DND-41 (cell line): ENCODE measurements around the gene GPR132.

Source experiments
- CTCF ChIP-seq: IDR thresholded peaks from 2 replicates; pipeline ENCODE4 v1.5.1; 2012; ENCODE audit warnings: borderline replicate concordance, low read length, moderate library complexity, mild to moderate bottlenecking; ENCODE audit not compliant: poor library complexity, severe bottlenecking; ENCODE audit errors: extremely low read depth
- EZH2 ChIP-seq: IDR thresholded peaks from 3 replicates; pipeline ENCODE4 v1.6.1; 2012; ENCODE audit warnings: borderline replicate concordance, low read depth, mild to moderate bottlenecking, moderate library complexity, low read length, inconsistent platforms; ENCODE audit not compliant: severe bottlenecking

- no peak for TF ChIP-seq EZH2
- no peak for TF ChIP-seq CTCF
Observed at GRCh38 chr14:105102893-105103292, 37.7 kb upstream of the GPR132 start.
